ENCODE data around the gene ZCRB1. TPM values are rescaled to one million over a fixed set of nuclear protein-coding genes. Genes with fewer than 3 reads are reported as not detected.

Gene ZCRB1
- total and polyA plus RNA-seq, 2 of the 4 experiments (the other 2 are of a cell fraction), result 19.7 to 28.1 TPM

- in situ Hi-C loops (cut with MboI; ENCODE audit: low sequenced_read_pairs) (loop anchor here (25.0 kb wide), 1 partner anchor 941 kb away; no protein-coding TSS in a partner anchor), intact Hi-C loops (cut with micrococcal nuclease) (no loop called here), dilution Hi-C loops (cut with HindIII; ENCODE audit: low sequenced_read_pairs, unreplicated experiment) (no loop called here)
- H2AK5ac ChIP-seq (ENCODE audit: low read depth, low read length), result no peak overlapping the region
- H3K36me3 ChIP-seq (ENCODE audit: control insufficient read depth, insufficient read depth, low read length), result peaks cover 3% of the 10 kb centered on the region; the same call in 1 of the 2 replicates
- TF ChIP-seq RAD21 (IDR thresholded peaks at IDR 0.05; ENCODE audit: low read length), result no peak
- no peak for TF ChIP-seq MXI1 (IDR thresholded peaks at IDR 0.05; ENCODE audit: borderline replicate concordance, low read depth, low read length)
- no peak for TF ChIP-seq CEBPB (IDR thresholded peaks at IDR 0.05; ENCODE audit: low read depth, low read length)
- no peak for TF ChIP-seq CTCF (conservative IDR thresholded peaks at IDR 0.05; ENCODE audit: low read depth, low read length)
- no peak for TF ChIP-seq MAZ (IDR thresholded peaks at IDR 0.05; ENCODE audit: borderline replicate concordance, low read depth, low read length)
- no peak for TF ChIP-seq RFX5 (IDR thresholded peaks at IDR 0.05; ENCODE audit: low read depth, low read length)
- TF ChIP-seq NFE2L2 (IDR thresholded peaks at IDR 0.05; ENCODE audit: low read depth, low read length), result no peak
- TF ChIP-seq FOS (IDR thresholded peaks at IDR 0.05; ENCODE audit: low read depth, low read length), result no peak
- no peak for TF ChIP-seq USF2 (IDR thresholded peaks at IDR 0.05; ENCODE audit: low read depth, low read length)
- TF ChIP-seq MAFK (IDR thresholded peaks at IDR 0.05; ENCODE audit: low read depth, low read length), result no peak
- no peak for ATAC-seq (ENCODE audit: low read depth)
- no peaks in the 10 kb centered on the region for H3K27me3 ChIP-seq (ENCODE audit: control insufficient read depth, insufficient read depth, low read length)
- BruUV-seq (replicated peaks), result no TSS peak
- H2BK120ac ChIP-seq (ENCODE audit: low read depth, low read length), result no peak overlapping the region
- no peak overlapping the region for H4K5ac ChIP-seq (ENCODE audit: low read depth, low read length)
- H3K18ac ChIP-seq (ENCODE audit: low read depth, low read length), result no peak overlapping the region
- H3K23ac ChIP-seq (ENCODE audit: low read depth, low read length), result no peak overlapping the region
- no peaks in the 10 kb centered on the region for H3K9me3 ChIP-seq (ENCODE audit: control insufficient read depth, insufficient read depth, low read length)
- WGBS, 2 experiments (ENCODE audit: extremely low coverage in 2 of 2, insufficient read length in 1 of 2), result no CpG with 5 or more reads among the region's 1 CpG
- H4K20me1 ChIP-seq (ENCODE audit: insufficient read depth, low read length), result peaks cover 8% of the 10 kb centered on the region; the same call in 1 of the 2 replicates
- no peak overlapping the region for H2BK5ac ChIP-seq (ENCODE audit: low read depth, low read length, poor library complexity, severe bottlenecking)
- H3K4me1 ChIP-seq (ENCODE audit: control insufficient read depth, insufficient read depth, low read length), result no peaks in the 10 kb centered on the region
- H3K14ac ChIP-seq (replicated peaks; ENCODE audit: low read depth, low read length), result no peak overlapping the region
- peaks cover 14 to 28% of the 10 kb centered on the region in 2 experiments for H3K79me1 ChIP-seq (ENCODE audit: low read depth in 1 of 2, low read length in 2 of 2)
- H3K27ac ChIP-seq (ENCODE audit: insufficient read depth, low read length), result no peak overlapping the region
- no peak overlapping the region for H2AFZ ChIP-seq (replicated peaks; ENCODE audit: low read length, poor library complexity)
- H3K9me1 ChIP-seq (ENCODE audit: insufficient read depth, low read length), result no peaks in the 10 kb centered on the region; the same call in 1 of the 2 replicates
- H2AK9ac ChIP-seq (replicated peaks; ENCODE audit: low read depth, low read length, poor library complexity), result no peak overlapping the region
- CTCF ChIA-PET, result interaction anchor here (0.6 to 1.0 kb wide), 2 partner anchors 28 to 218 kb away, joined by 3 to 6 read pairs; no protein-coding TSS in a partner anchor
- no peak overlapping the region for H3K4me3 ChIP-seq (ENCODE audit: insufficient read depth, low read depth, low read length)
- H3K4ac ChIP-seq (ENCODE audit: low read depth, low read length), result no peak overlapping the region
- no peak overlapping the region for H4K8ac ChIP-seq (ENCODE audit: low read depth in 2 of 2, low read length in 2 of 2)
- H2BK15ac ChIP-seq (ENCODE audit: low read depth, low read length), result no peak overlapping the region
- no peak overlapping the region for H3K56ac ChIP-seq (ENCODE audit: extremely low read depth, insufficient read depth, low read length)
- no peak overlapping the region for H2BK20ac ChIP-seq (ENCODE audit: low read depth, low read length)
- no peak for DNase-seq
- no peak overlapping the region for H3K4me2 ChIP-seq (ENCODE audit: low read depth, low read length)
- no peak overlapping the region for H4K91ac ChIP-seq (ENCODE audit: insufficient read depth, low read depth, low read length)
- POLR2A ChIA-PET (ENCODE audit: unreplicated experiment), result no interaction called here
- no peak overlapping the region for H3K9ac ChIP-seq (ENCODE audit: low read depth, low read length)
These were observed 20.6 kb upstream of the ZCRB1 start for GRCh38 chr12:42346403-42347002.

Measured in IMR-90 (cell line).